DND-41 (cell line): ENCODE data around the gene CFAP91.

Experiments used
- EZH2 ChIP-seq: IDR thresholded peaks from 3 replicates; pipeline ENCODE4 v1.6.1; 2012; ENCODE audit warnings: borderline replicate concordance, low read depth, mild to moderate bottlenecking, moderate library complexity, low read length, inconsistent platforms; ENCODE audit not compliant: severe bottlenecking
- TF ChIP-seq, protein P1 (sequence below): IDR thresholded peaks from 2 replicates; pipeline ENCODE4 v1.5.1; 2012; ENCODE audit warnings: borderline replicate concordance, low read length, moderate library complexity, mild to moderate bottlenecking; ENCODE audit not compliant: poor library complexity, severe bottlenecking; ENCODE audit errors: extremely low read depth

DNA sequence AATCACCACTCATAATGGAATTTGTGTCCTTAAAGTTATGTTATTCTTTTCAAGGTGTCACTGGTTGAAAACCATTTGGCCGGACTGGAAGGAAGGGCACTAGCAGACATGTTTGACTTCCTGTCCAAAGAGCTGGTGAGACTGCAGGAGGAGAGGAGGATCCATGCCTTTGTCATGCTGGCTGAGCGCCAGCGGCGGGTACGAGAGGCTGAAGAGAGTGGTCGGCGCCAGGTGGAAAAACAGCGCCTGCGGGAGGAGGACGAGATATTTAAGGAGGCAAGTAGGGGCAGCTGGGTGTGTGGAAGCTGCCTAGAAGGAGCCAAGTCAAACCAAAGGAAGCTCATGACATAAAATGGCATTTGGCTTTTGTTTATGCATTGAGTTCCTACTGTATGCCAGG, 41.1 kb downstream of the CFAP91 start:
- TF ChIP-seq, protein P1, sequence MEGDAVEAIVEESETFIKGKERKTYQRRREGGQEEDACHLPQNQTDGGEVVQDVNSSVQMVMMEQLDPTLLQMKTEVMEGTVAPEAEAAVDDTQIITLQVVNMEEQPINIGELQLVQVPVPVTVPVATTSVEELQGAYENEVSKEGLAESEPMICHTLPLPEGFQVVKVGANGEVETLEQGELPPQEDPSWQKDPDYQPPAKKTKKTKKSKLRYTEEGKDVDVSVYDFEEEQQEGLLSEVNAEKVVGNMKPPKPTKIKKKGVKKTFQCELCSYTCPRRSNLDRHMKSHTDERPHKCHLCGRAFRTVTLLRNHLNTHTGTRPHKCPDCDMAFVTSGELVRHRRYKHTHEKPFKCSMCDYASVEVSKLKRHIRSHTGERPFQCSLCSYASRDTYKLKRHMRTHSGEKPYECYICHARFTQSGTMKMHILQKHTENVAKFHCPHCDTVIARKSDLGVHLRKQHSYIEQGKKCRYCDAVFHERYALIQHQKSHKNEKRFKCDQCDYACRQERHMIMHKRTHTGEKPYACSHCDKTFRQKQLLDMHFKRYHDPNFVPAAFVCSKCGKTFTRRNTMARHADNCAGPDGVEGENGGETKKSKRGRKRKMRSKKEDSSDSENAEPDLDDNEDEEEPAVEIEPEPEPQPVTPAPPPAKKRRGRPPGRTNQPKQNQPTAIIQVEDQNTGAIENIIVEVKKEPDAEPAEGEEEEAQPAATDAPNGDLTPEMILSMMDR: no peak
- TF ChIP-seq EZH2: no peak
